Uterus (tissue), 2 donors: ENCODE data around the gene NR1D2.

Experiments used
- CTCF ChIP-seq, 4 experiments: fragments of 200-600 bp in 2 of 4; fragments of 450-650 bp in 2 of 4; sonication (generic) in 2 of 4; IDR thresholded peaks; one replicate each; pipeline ENCODE4 v1.5.1; 2016 to 2019; ENCODE audit warnings: antibody characterized with exemption in 4 of 4, mild to moderate bottlenecking in 2 of 4, moderate library complexity in 1 of 4
- POLR2A ChIP-seq, 2 donors: fragments of 450-650 bp; IDR thresholded peaks; one replicate each; pipeline ENCODE4 v1.6.1; 2016; ENCODE audit warnings: antibody characterized with exemption in 2 of 2, mild to moderate bottlenecking in 1 of 2, moderate library complexity in 1 of 2

- TF ChIP-seq CTCF (IDR thresholded peaks at IDR 0.05) (no peak), POLR2A (IDR thresholded peaks at IDR 0.05) (no peak)
Observed at GRCh38 chr3:23940775-23941174, 4.3 kb upstream of the NR1D2 start.
